Neural cell (in vitro differentiated cells): Measurements from ENCODE around the gene GAB2.

Source experiments
- EP300 ChIP-seq: fragments of 450-650 bp; conservative IDR thresholded peaks from 2 replicates; pipeline ENCODE4 v1.6.1; 2014; ENCODE audit warnings: antibody characterized with exemption, mild to moderate bottlenecking, moderate library complexity; ENCODE audit not compliant: poor library complexity, severe bottlenecking
- EZH2 ChIP-seq: fragments of 200-600, 300-800 bp; shearing (Covaris generic), sonication (generic); IDR thresholded peaks from 2 replicates; pipeline ENCODE4 v1.6.1; 2014; ENCODE audit warnings: antibody characterized with exemption, low read length, borderline replicate concordance, mild to moderate bottlenecking; ENCODE audit not compliant: insufficient read depth, poor library complexity, severe bottlenecking
- MXI1 ChIP-seq: fragments of 450-650 bp; conservative IDR thresholded peaks from 2 replicates; pipeline ENCODE4 v1.6.1; 2014; ENCODE audit warnings: antibody characterized with exemption, mild to moderate bottlenecking; ENCODE audit not compliant: poor library complexity, severe bottlenecking
- POLR2AphosphoS5 ChIP-seq: IDR thresholded peaks from 2 replicates; pipeline ENCODE4 v1.6.1; 2012
- RAD21 ChIP-seq: fragments of 450-650 bp; conservative IDR thresholded peaks from 2 replicates; pipeline ENCODE4 v1.6.1; 2014; ENCODE audit warnings: antibody characterized with exemption, mild to moderate bottlenecking, moderate library complexity
- SMC3 ChIP-seq: fragments of 450-650 bp; conservative IDR thresholded peaks from 2 replicates; pipeline ENCODE4 v1.6.1; 2014; ENCODE audit warnings: antibody characterized with exemption, mild to moderate bottlenecking, moderate library complexity; ENCODE audit not compliant: poor library complexity
- TAF1 ChIP-seq: IDR thresholded peaks from 2 replicates; pipeline ENCODE4 v1.6.1; 2012; ENCODE audit warnings: low read depth
- TF ChIP-seq, protein P1 (sequence below): fragments of 450-650 bp; IDR thresholded peaks from 2 replicates; pipeline ENCODE4 v1.5.1; 2014; ENCODE audit warnings: antibody characterized with exemption, mild to moderate bottlenecking, moderate library complexity; ENCODE audit not compliant: poor library complexity, severe bottlenecking
- TF ChIP-seq, protein P2 (sequence below): IDR thresholded peaks from 2 replicates; pipeline ENCODE4 v1.6.1; 2012; ENCODE audit warnings: borderline replicate concordance

DNA sequence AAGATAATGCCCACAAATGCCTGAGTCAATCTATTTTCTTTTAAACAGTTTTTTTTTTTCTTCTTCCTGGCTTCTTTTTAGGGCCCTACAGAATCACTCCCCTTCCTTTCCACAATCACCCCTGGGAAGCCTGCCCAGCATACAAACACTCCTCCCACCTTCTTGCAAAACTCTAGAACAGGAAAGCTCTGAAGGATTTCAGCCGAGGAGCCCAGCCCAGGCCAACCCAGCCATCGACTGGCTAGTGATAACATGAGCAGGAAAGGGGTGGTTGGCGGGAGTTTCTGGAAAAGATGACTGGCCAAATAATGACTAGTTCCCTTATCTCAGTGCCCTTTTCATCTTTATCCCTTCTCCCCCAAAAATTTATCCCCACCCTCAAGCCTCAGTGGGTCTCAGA, 160.7 kb downstream of the GAB2 start:
- TF ChIP-seq, protein P1, sequence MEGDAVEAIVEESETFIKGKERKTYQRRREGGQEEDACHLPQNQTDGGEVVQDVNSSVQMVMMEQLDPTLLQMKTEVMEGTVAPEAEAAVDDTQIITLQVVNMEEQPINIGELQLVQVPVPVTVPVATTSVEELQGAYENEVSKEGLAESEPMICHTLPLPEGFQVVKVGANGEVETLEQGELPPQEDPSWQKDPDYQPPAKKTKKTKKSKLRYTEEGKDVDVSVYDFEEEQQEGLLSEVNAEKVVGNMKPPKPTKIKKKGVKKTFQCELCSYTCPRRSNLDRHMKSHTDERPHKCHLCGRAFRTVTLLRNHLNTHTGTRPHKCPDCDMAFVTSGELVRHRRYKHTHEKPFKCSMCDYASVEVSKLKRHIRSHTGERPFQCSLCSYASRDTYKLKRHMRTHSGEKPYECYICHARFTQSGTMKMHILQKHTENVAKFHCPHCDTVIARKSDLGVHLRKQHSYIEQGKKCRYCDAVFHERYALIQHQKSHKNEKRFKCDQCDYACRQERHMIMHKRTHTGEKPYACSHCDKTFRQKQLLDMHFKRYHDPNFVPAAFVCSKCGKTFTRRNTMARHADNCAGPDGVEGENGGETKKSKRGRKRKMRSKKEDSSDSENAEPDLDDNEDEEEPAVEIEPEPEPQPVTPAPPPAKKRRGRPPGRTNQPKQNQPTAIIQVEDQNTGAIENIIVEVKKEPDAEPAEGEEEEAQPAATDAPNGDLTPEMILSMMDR: no peak
- TF ChIP-seq POLR2AphosphoS5 (no peak), EP300 (no peak), RAD21 (no peak), TAF1 (no peak), EZH2 (no peak), SMC3 (no peak), MXI1 (no peak)
- TF ChIP-seq, protein P2, sequence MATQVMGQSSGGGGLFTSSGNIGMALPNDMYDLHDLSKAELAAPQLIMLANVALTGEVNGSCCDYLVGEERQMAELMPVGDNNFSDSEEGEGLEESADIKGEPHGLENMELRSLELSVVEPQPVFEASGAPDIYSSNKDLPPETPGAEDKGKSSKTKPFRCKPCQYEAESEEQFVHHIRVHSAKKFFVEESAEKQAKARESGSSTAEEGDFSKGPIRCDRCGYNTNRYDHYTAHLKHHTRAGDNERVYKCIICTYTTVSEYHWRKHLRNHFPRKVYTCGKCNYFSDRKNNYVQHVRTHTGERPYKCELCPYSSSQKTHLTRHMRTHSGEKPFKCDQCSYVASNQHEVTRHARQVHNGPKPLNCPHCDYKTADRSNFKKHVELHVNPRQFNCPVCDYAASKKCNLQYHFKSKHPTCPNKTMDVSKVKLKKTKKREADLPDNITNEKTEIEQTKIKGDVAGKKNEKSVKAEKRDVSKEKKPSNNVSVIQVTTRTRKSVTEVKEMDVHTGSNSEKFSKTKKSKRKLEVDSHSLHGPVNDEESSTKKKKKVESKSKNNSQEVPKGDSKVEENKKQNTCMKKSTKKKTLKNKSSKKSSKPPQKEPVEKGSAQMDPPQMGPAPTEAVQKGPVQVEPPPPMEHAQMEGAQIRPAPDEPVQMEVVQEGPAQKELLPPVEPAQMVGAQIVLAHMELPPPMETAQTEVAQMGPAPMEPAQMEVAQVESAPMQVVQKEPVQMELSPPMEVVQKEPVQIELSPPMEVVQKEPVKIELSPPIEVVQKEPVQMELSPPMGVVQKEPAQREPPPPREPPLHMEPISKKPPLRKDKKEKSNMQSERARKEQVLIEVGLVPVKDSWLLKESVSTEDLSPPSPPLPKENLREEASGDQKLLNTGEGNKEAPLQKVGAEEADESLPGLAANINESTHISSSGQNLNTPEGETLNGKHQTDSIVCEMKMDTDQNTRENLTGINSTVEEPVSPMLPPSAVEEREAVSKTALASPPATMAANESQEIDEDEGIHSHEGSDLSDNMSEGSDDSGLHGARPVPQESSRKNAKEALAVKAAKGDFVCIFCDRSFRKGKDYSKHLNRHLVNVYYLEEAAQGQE: no peak
